Posterior vena cava (tissue), 2 donors: ENCODE data around the gene CRB2. TPM values are rescaled to one million over a fixed set of nuclear protein-coding genes. Genes with fewer than 3 reads are reported as not detected.

ENCODE experiments used
- DNase-seq: peaks from one replicate; pipeline ENCODE4 v3.0.0-alpha.2; 2020; ENCODE audit warnings: low spot score
- intact Hi-C, 2 donors: fragments of 100-400 bp; cut with DNase I; formaldehyde crosslinking; loops; one replicate each; pipeline versions ENCODE4 v1.14.1 to v1.14.2; 2022 to 2023
- total RNA-seq, 2 donors: library from RNA; stranded (reverse); fragmentation: NEBNext Ultra II Directional; extraction: Animal tissue kit (Norgen Biotek cat#: 25700); gene quantifications; one replicate each; pipeline ENCODE4 v1.2.1, GENCODE V29; 2021
- donor health status: DM: yes; HTN: yes; CAD: no.
- donor health status: DM: yes; HTN: yes; CAD: no.

Gene CRB2
- total RNA-seq, 2 donors from 2014 or later = 0.05 TPM; not detected in 1

- intact Hi-C loops = no loop called here
These were observed 3.5 kb downstream of the CRB2 start for GRCh38 chr9:123359546-123359945.

DNA sequence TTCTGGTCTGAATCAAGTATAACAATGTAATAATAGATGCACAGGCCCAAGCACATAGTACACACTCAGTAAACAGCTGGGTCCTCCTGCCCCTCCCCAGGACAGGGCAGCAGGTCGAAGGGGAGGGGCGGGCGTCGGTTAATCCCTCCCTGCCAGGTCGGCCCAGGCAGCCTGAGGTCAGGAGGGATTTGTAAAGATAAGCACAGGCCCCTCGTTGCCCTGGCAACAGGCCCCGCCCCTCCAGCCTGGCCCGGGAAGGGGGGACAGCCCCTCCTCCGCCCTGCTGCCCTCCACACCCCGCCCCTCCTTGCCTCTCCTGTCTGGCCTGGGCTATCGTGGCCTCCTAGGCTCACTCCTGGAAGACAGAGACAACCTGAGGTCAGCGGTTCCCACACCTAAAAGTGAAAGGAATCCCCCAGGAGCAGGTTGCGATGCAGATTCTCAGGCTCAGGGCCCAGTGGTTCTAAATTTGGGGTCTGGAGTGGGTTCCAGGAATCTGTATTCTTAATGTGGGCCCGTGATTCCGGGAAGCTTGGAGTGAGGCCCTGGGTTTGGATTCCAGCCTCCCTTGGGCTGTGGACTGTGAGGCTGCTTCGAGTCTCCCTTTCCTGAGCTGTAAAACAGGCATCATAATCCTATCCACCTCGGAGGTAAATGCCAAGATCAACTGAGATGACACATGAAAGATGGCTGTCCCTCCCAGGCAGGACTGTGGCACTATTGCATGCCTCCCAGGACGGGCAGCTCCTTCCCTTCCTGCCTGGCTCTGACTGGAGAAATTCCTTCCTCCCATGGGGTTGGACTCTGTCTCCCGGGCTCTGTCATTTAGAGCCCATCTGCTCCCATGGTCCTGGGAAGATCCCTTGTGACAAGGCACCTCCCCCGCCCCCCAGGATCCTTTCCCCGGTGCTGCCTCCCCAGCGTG, 4.4 kb downstream of the CRB2 start:
- intact Hi-C loops = loop anchor here in 1 of 2 donors (10.0 kb wide), 1 partner anchor 1924 kb away; no protein-coding TSS in a partner anchor
- no peak for DNase-seq

More at GRCh38 chr9:123359546-123359945, 3.5 kb downstream of the CRB2 start:
- DNase-seq = no peak

DNA sequence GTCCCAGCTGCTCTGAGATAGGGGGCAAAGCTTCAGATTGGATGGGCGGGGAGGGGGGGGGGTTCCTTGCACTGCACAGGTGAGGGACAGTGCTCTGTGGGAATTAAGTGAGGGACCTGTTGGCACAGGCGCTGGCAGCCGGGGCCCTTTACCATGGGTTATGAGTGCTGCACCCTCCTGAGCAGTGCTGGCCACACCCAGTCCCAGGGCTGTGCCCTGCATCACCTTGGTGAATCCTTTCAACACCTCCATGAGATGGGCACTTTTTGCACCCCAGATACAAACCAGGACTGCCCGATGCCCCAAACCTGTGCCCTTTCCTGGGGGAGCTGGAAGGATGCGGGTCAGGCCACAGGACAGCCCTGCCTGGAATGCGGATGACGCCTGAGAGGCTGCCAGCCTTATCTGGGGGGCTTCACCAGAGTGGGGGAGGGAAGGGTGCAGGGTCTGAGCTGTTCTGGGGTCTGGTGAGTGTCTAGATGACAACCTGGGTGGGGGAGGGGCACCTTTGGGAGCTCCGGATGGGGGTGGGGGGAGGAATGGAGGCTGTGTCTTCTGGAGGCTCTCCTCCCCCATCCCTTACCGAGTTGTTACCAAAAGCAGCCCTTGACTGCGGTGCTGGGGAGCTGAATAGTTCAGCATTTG, 5.2 kb downstream of the CRB2 start:
- DNase-seq = no peak
- intact Hi-C loops = loop anchor here in 1 of 2 donors (10.0 kb wide), 1 partner anchor 1924 kb away; no protein-coding TSS in a partner anchor

GRCh38 chr9:123361731-123362510, 5.9 kb downstream of the CRB2 start:
- no peak for DNase-seq
- intact Hi-C loops = loop anchor here in 1 of 2 donors (10.0 kb wide), 1 partner anchor 1923 kb away; no protein-coding TSS in a partner anchor

DNA sequence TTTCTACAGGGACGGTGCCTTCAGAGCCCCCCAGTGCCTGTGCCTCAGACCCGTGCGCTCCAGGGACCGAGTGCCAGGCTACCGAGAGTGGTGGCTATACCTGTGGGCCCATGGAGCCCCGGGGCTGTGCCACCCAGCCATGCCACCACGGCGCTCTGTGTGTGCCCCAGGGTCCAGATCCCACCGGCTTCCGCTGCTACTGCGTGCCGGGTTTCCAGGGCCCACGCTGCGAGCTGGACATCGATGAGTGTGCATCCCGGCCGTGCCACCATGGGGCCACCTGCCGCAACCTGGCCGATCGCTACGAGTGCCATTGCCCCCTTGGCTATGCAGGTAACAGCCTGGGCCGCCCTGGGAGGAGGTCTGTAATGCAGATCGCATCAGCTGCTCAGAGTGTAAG, 6.9 kb downstream of the CRB2 start:
- intact Hi-C loops = loop anchor here in 1 of 2 donors (10.0 kb wide), 1 partner anchor 1922 kb away; no protein-coding TSS in a partner anchor
- DNase-seq = no peak

DNA sequence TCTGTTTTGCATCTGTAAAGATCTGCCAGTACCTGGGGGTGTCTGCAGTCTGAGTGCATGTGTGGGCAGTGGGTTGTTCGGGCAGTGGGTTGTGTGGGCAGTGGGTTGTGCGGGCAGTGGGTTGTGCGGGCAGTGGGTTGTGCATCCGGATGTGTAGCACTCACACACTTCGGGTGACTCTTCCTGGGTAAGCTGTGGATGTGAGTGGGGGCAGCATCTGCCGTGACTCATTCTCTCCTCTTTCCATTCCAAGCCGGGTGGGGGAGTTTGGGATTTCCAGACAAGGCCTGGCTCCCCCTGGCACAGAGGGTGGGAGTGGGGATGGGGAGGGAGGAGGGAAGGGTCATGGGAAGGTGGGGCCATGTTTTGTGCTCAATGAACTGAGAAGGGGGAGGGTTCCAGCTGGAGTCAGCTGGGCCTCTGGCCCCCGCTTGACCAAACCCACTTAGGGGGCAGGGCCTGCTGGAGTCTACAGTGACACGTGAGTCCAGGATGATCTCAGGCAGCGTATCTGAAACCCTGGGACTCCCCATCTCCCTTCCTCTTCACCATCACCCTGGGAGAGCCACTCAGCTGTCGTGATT, 8.3 kb downstream of the CRB2 start:
- no peak for DNase-seq
- intact Hi-C loops = loop anchor here in 1 of 2 donors (10.0 kb wide), 1 partner anchor 1920 kb away; no protein-coding TSS in a partner anchor

DNA sequence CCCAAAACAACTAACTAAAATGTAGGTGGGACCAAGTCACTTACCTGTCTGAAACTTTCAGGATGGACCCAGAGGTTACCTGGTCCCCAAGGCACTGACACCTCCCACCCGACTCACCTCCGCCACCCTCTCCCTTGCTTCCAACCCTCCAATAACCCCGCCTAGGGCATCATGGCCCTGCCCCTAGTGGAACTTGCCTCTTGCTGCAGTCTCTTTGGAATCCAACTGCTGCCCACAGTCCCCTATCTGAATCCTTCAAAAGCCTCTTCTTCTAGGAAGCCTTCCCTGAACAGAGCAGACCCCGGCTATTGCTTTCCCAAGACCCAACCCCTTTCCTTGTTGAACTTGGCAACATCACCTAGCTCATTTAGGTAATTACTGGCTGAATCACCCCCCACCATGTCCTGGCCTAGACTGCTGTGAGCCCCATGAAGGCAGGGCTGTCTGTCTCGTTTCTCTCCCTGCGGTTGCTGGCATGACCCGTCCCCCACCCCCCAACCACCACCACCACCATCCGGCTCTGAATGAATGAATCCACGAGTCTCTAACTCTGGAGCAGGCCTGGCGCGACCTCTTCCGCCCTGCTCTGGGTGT, 9.4 kb downstream of the CRB2 start:
- no peak for DNase-seq
- intact Hi-C loops = loop anchor here in 1 of 2 donors (10.0 kb wide), 1 partner anchor 1919 kb away; no protein-coding TSS in a partner anchor

DNA sequence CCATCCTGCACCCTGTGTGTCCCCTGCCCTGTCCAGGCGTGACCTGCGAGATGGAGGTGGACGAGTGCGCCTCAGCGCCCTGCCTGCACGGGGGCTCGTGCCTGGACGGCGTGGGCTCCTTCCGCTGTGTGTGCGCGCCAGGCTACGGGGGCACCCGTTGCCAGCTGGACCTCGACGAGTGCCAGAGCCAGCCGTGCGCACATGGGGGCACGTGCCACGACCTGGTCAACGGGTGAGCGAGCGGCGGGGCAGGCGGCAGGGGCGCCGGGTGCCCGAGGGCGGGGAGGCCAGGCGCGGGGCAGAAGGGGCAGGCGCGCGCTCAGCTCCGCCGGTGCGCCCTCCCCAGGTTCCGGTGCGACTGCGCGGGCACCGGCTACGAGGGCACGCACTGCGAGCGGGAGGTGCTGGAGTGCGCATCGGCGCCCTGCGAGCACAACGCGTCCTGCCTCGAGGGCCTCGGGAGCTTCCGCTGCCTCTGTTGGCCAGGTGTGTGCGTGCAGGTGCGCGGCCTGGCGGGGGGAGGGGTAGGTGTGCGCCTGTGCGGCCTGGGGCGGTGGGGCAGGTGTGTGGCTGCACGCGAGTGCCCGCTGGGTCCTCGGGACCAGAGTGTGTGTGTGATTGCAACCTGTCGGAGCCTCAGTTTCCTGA, 10.0 kb downstream of the CRB2 start:
- no peak for DNase-seq
- intact Hi-C loops = loop anchor here in 1 of 2 donors (10.0 kb wide), 1 partner anchor 1919 kb away; no protein-coding TSS in a partner anchor

DNA sequence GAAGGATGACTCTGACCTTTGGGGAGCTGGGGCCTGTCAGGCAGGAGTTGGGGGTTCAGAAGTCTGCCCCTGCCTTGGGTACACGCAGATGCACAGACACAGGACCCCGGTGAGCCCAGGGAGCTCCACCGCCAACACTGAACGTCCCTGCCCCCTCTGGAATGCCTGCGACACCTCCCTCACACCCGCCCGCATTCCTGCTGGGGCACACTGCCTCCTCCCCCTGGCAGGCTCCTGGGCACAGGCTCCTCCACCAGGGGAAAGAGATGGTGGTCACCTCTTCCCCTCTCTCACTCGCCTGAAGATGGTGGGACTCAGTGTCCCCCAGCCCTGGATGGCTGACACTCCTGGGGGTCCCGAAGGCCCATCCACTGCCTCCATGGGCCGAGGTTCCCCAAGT, 12.0 kb downstream of the CRB2 start:
- intact Hi-C loops = loop anchor here in 1 of 2 donors (10.0 kb wide), 1 partner anchor 1917 kb away; no protein-coding TSS in a partner anchor
- DNase-seq = no peak

GRCh38 chr9:123368536-123369153, 12.6 kb downstream of the CRB2 start:
- DNase-seq = peak; percentile 67
- intact Hi-C loops = loop anchor here in 1 of 2 donors (10.0 kb wide), 1 partner anchor 1916 kb away; no protein-coding TSS in a partner anchor

DNA sequence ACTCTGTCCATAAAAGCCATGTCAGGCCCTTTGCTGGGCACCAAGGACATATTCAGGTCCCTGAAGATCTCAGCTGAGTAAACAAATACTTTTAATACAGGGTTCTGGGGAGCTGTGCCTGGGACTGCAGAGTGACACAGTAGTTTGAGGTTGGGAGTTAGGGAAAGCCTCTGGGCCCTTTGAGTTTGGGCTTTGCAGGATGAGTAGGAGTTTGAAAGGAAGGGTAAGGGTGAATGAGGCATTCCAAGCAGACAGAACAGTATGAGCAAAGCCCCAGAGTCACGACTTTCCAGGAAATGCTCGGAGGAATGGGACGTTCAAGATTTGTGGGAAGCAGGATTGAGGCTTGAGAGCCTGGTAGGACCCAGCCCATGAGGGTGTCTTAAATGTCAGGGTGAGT, 13.3 kb downstream of the CRB2 start:
- intact Hi-C loops = loop anchor here in 1 of 2 donors (10.0 kb wide), 1 partner anchor 1916 kb away; no protein-coding TSS in a partner anchor
- no peak for DNase-seq

DNA sequence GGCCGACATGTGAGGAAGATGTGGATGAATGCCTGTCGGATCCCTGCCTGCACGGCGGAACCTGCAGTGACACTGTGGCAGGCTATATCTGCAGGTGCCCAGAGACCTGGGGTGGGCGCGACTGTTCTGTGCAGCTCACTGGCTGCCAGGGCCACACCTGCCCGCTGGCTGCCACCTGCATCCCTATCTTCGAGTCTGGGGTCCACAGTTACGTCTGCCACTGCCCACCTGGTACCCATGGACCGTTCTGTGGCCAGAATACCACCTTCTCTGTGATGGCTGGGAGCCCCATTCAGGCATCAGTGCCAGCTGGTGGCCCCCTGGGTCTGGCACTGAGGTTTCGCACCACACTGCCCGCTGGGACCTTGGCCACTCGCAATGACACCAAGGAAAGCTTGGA, 14.1 kb downstream of the CRB2 start:
- intact Hi-C loops = no loop called here
- DNase-seq = no peak

DNA sequence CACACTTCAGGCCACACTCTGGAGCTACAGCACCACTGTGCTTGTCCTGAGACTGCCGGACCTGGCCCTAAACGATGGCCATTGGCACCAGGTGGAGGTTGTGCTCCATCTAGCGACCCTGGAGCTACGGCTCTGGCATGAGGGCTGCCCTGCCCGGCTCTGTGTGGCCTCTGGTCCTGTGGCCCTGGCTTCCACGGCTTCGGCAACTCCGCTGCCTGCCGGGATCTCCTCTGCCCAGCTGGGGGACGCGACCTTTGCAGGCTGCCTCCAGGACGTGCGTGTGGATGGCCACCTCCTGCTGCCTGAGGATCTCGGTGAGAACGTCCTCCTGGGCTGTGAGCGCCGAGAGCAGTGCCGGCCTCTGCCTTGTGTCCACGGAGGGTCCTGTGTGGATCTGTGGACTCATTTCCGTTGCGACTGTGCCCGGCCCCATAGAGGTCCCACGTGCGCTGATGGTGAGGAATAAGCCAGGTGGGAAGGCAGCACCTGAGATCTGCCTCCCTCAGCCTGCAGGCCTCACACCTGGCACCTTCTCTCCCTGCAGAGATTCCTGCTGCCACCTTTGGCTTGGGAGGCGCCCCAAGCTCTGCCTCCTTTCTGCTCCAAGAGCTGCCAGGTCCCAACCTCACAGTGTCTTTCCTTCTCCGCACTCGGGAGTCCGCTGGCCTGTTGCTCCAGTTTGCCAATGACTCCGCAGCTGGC, 14.7 kb downstream of the CRB2 start:
- intact Hi-C loops = no loop called here
- peak; percentile 72 for DNase-seq

DNA sequence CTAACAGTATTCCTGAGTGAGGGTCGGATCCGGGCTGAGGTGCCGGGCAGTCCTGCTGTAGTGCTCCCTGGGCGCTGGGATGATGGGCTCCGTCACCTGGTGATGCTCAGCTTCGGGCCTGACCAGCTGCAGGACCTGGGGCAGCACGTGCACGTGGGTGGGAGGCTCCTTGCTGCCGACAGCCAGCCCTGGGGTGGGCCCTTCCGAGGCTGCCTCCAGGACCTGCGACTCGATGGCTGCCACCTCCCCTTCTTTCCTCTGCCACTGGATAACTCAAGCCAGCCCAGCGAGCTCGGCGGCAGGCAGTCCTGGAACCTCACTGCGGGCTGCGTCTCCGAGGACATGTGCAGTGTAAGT, 15.2 kb downstream of the CRB2 start:
- intact Hi-C loops = no loop called here
- DNase-seq = peak; percentile 78

DNA sequence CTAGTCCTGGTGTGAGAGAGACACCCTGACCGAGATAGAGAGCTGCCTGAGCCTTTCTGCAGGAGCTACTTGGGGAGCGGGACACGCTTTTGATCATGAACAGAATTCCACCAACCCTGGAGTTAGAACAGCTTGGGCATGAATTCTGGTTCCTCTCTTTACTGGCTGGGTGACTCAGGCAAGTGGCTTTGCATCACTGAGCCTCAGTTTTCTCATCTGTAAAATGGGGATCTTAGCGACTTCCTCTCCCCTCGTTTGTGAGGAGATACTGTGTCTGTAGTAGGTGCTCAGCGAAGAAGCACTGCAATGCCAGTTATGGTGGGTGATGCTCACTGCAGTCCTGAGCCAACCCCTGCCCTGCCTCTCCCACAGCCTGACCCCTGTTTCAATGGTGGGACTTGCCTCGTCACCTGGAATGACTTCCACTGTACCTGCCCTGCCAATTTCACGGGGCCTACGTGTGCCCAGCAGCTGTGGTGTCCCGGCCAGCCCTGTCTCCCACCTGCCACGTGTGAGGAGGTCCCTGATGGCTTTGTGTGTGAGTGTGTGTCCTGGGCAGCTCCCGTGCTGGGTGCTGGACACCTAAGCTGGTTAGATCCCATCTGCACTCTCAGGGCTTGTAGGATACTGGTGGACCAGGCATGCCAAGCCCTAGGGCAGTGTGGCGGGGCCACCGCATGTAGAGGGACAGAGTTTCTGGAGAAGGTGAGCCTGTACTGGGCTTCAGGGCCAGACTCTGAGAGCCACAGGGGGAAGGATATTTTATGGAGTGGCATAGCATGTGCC, 16.0 kb downstream of the CRB2 start:
- DNase-seq = no peak
- intact Hi-C loops = no loop called here
